ENCODE results near the gene CNGA2. TPM values are rescaled to one million over a fixed set of nuclear protein-coding genes. Genes with fewer than 3 reads are reported as not detected.

CNGA2 gene
- total and polyA plus RNA-seq, 2 of the 4 experiments (the other 2 are of a cell fraction) = not detected

GRCh38 chrX:151702026-151702714 lies 32.4 kb upstream of the CNGA2 start:
- no peak for ATAC-seq (ENCODE audit: low read depth)
- Histone ChIP-seq H3K4me1 (ENCODE audit: control insufficient read depth, insufficient read depth, low read length) (no peaks in the 10 kb centered on the region), H2AK5ac (ENCODE audit: low read depth, low read length) (no peak overlapping the region)

More at GRCh38 chrX:151702026-151702714, 32.4 kb upstream of the CNGA2 start:
- no peak overlapping the region for H3K23ac ChIP-seq (ENCODE audit: low read depth, low read length)
- no peaks in the 10 kb centered on the region for H3K27me3 ChIP-seq (ENCODE audit: control insufficient read depth, insufficient read depth, low read length)
- no peak overlapping the region for H3K9ac ChIP-seq (ENCODE audit: low read depth, low read length)
- H4K8ac ChIP-seq (ENCODE audit: low read depth in 2 of 2, low read length in 2 of 2) = no peak overlapping the region
- intact Hi-C loops (cut with micrococcal nuclease) (no loop called here), dilution Hi-C loops (cut with HindIII; ENCODE audit: low sequenced_read_pairs, unreplicated experiment) (no loop called here), in situ Hi-C loops (cut with MboI; ENCODE audit: low sequenced_read_pairs) (no loop called here)
- no peak overlapping the region for H3K4me2 ChIP-seq (ENCODE audit: low read depth, low read length)
- H3K36me3 ChIP-seq (ENCODE audit: control insufficient read depth, insufficient read depth, low read length) = no peaks in the 10 kb centered on the region
- no CpG with 5 or more reads among the region's 9 CpGs for WGBS, 2 experiments (ENCODE audit: extremely low coverage in 2 of 2, insufficient read length in 1 of 2)
- no peak overlapping the region for H2BK120ac ChIP-seq (ENCODE audit: low read depth, low read length)
- no peak for TF ChIP-seq RCOR1 (IDR thresholded peaks at IDR 0.05; ENCODE audit: insufficient replicate concordance, low read length)
- TF ChIP-seq CEBPB (IDR thresholded peaks at IDR 0.05; ENCODE audit: low read depth, low read length) = no peak
- no peak for TF ChIP-seq MAFK (IDR thresholded peaks at IDR 0.05; ENCODE audit: low read depth, low read length)
- TF ChIP-seq, protein P1, sequence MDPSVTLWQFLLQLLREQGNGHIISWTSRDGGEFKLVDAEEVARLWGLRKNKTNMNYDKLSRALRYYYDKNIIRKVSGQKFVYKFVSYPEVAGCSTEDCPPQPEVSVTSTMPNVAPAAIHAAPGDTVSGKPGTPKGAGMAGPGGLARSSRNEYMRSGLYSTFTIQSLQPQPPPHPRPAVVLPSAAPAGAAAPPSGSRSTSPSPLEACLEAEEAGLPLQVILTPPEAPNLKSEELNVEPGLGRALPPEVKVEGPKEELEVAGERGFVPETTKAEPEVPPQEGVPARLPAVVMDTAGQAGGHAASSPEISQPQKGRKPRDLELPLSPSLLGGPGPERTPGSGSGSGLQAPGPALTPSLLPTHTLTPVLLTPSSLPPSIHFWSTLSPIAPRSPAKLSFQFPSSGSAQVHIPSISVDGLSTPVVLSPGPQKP (IDR thresholded peaks at IDR 0.05; ENCODE audit: borderline replicate concordance, low read depth, low read length) = no peak
- TF ChIP-seq, protein P2, sequence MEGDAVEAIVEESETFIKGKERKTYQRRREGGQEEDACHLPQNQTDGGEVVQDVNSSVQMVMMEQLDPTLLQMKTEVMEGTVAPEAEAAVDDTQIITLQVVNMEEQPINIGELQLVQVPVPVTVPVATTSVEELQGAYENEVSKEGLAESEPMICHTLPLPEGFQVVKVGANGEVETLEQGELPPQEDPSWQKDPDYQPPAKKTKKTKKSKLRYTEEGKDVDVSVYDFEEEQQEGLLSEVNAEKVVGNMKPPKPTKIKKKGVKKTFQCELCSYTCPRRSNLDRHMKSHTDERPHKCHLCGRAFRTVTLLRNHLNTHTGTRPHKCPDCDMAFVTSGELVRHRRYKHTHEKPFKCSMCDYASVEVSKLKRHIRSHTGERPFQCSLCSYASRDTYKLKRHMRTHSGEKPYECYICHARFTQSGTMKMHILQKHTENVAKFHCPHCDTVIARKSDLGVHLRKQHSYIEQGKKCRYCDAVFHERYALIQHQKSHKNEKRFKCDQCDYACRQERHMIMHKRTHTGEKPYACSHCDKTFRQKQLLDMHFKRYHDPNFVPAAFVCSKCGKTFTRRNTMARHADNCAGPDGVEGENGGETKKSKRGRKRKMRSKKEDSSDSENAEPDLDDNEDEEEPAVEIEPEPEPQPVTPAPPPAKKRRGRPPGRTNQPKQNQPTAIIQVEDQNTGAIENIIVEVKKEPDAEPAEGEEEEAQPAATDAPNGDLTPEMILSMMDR (conservative IDR thresholded peaks at IDR 0.05; ENCODE audit: low read depth, low read length) = no peak
- TF ChIP-seq, protein P3, sequence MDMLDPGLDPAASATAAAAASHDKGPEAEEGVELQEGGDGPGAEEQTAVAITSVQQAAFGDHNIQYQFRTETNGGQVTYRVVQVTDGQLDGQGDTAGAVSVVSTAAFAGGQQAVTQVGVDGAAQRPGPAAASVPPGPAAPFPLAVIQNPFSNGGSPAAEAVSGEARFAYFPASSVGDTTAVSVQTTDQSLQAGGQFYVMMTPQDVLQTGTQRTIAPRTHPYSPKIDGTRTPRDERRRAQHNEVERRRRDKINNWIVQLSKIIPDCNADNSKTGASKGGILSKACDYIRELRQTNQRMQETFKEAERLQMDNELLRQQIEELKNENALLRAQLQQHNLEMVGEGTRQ (IDR thresholded peaks at IDR 0.05; ENCODE audit: low read depth, low read length) = no peak
- TF ChIP-seq MXI1 (IDR thresholded peaks at IDR 0.05; ENCODE audit: borderline replicate concordance, low read depth, low read length) = no peak
- H2BK15ac ChIP-seq (ENCODE audit: low read depth, low read length) = no peak overlapping the region
- H4K5ac ChIP-seq (ENCODE audit: low read depth, low read length) = no peak overlapping the region
- H3K9me1 ChIP-seq (ENCODE audit: insufficient read depth, low read length) = no peaks in the 10 kb centered on the region
- H2BK20ac ChIP-seq (ENCODE audit: low read depth, low read length) = no peak overlapping the region
- H3K56ac ChIP-seq (ENCODE audit: extremely low read depth, insufficient read depth, low read length) = no peak overlapping the region
- H2BK5ac ChIP-seq (ENCODE audit: low read depth, low read length, poor library complexity, severe bottlenecking) = no peak overlapping the region
- H3K4me3 ChIP-seq (ENCODE audit: insufficient read depth, low read depth, low read length) = no peak overlapping the region
- CTCF ChIA-PET = no interaction called here
- H3K4ac ChIP-seq (ENCODE audit: low read depth, low read length) = no peak overlapping the region
- H3K14ac ChIP-seq (replicated peaks; ENCODE audit: low read depth, low read length) = no peak overlapping the region
- no peak overlapping the region for H3K27ac ChIP-seq (ENCODE audit: insufficient read depth, low read length)
- H4K20me1 ChIP-seq (ENCODE audit: insufficient read depth, low read length) = no peaks in the 10 kb centered on the region
- no TSS peak for BruUV-seq (replicated peaks)
- DNase-seq = no peak
- no peak overlapping the region for H4K91ac ChIP-seq (ENCODE audit: insufficient read depth, low read depth, low read length)
- H2AK9ac ChIP-seq (replicated peaks; ENCODE audit: low read depth, low read length, poor library complexity) = no peak overlapping the region
- H2AFZ ChIP-seq (replicated peaks; ENCODE audit: low read length, poor library complexity) = no peak overlapping the region
- H3K9me3 ChIP-seq (ENCODE audit: control insufficient read depth, insufficient read depth, low read length) = peaks cover 7% of the 10 kb centered on the region; the same call in 1 of the 2 replicates
- no peak overlapping the region for H3K18ac ChIP-seq (ENCODE audit: low read depth, low read length)
- POLR2A ChIA-PET (ENCODE audit: unreplicated experiment) = no interaction called here
- H3K79me1 ChIP-seq (ENCODE audit: low read depth in 1 of 2, low read length in 2 of 2) = no peaks in the 10 kb centered on the region

Measured in IMR-90 (cell line).